Activated naive CD8-positive, alpha-beta T cell treated with anti-CD3 and anti-CD28 coated beads for 36 hours (primary cell): Measurements from ENCODE around the gene KARS1. TPM values are rescaled to one million over a fixed set of nuclear protein-coding genes. Genes with fewer than 3 reads are reported as not detected.
A peak's percentile ranks its signal among the peaks of the same experiment; 100 is the strongest.

Experiments
- DNase-seq: peaks from one replicate; pipeline ENCODE4 v3.0.0; 2021
- H3K27ac Mint-ChIP-seq: one replicate; pipeline ENCODE4 v1.8.0; 2022; ENCODE audit warnings: mild to moderate bottlenecking, moderate library complexity, mixed read lengths
- H3K27me3 Mint-ChIP-seq: one replicate; pipeline ENCODE4 v1.8.0; 2022; ENCODE audit warnings: mild to moderate bottlenecking, mixed read lengths
- H3K36me3 Mint-ChIP-seq: one replicate; pipeline ENCODE4 v1.8.0; 2021; ENCODE audit warnings: mild to moderate bottlenecking, mixed read lengths
- H3K4me1 Mint-ChIP-seq: one replicate; pipeline ENCODE4 v1.8.0; 2021; ENCODE audit warnings: mixed read lengths
- H3K4me3 Mint-ChIP-seq: one replicate; pipeline ENCODE4 v1.8.0; 2022; ENCODE audit warnings: mild to moderate bottlenecking, moderate library complexity, mixed read lengths
- H3K9me3 Mint-ChIP-seq: one replicate; pipeline ENCODE4 v1.8.0; 2022; ENCODE audit warnings: mixed read lengths
- total RNA-seq, 2 experiments: library from RNA; stranded (reverse); gene quantifications; one replicate each; pipeline ENCODE4 v1.2.3, GENCODE V29; 2021

KARS1 gene
- total RNA-seq, 2 experiments from 2014 or later = 347 to 366 TPM

GRCh38 chr16:75640598-75640997 lies 6.9 kb downstream of the KARS1 start:
- Mint-ChIP-seq H3K9me3 (no peaks in the 10 kb centered on the region), H3K36me3 (peaks cover 42% of the 10 kb centered on the region), H3K4me1 (peaks cover 22% of the 10 kb centered on the region), H3K27ac (no peak overlapping the region), H3K27me3 (no peaks in the 10 kb centered on the region), H3K4me3 (no peak overlapping the region)
- no peak for DNase-seq

- Mint-ChIP-seq H3K4me3 (no peak overlapping the region), H3K4me1 (peaks cover 3% of the 10 kb centered on the region), H3K9me3 (no peaks in the 10 kb centered on the region), H3K36me3 (peaks cover 57% of the 10 kb centered on the region), H3K27me3 (no peaks in the 10 kb centered on the region), H3K27ac (no peak overlapping the region)
- no peak for DNase-seq
These were observed 12.4 kb downstream of the KARS1 start for GRCh38 chr16:75635036-75635435.

GRCh38 chr16:75632857-75633256 lies 14.6 kb downstream of the KARS1 start:
- no peak overlapping the region for H3K4me3 Mint-ChIP-seq
- no peaks in the 10 kb centered on the region for H3K9me3 Mint-ChIP-seq
- H3K36me3 Mint-ChIP-seq = peaks cover 64% of the 10 kb centered on the region
- no peak for DNase-seq
- no peaks in the 10 kb centered on the region for H3K27me3 Mint-ChIP-seq
- H3K4me1 Mint-ChIP-seq = peaks cover 10% of the 10 kb centered on the region
- H3K27ac Mint-ChIP-seq = no peak overlapping the region

GRCh38 chr16:75630052-75630451 lies 17.4 kb downstream of the KARS1 start:
- H3K36me3 Mint-ChIP-seq = peaks cover 63% of the 10 kb centered on the region
- no peaks in the 10 kb centered on the region for H3K27me3 Mint-ChIP-seq

GRCh38 chr16:75629132-75629531 lies 18.3 kb downstream of the KARS1 start:
- H3K27ac Mint-ChIP-seq = peak overlapping the region; percentile 4
- peaks cover 69% of the 10 kb centered on the region for H3K36me3 Mint-ChIP-seq
- no peaks in the 10 kb centered on the region for H3K9me3 Mint-ChIP-seq
- no peak overlapping the region for H3K4me3 Mint-ChIP-seq
- H3K27me3 Mint-ChIP-seq = no peaks in the 10 kb centered on the region
- no peak for DNase-seq
- peaks cover 12% of the 10 kb centered on the region for H3K4me1 Mint-ChIP-seq

More at GRCh38 chr16:75630052-75630451, 17.4 kb downstream of the KARS1 start:
- Mint-ChIP-seq H3K27ac (no peak overlapping the region), H3K4me3 (no peak overlapping the region), H3K9me3 (no peaks in the 10 kb centered on the region), H3K4me1 (peaks cover 12% of the 10 kb centered on the region)
- DNase-seq = no peak

GRCh38 chr16:75628351-75628750 lies 19.1 kb downstream of the KARS1 start:
- no peak for DNase-seq
- Mint-ChIP-seq H3K4me1 (peaks cover 14% of the 10 kb centered on the region), H3K4me3 (no peak overlapping the region), H3K36me3 (peaks cover 63% of the 10 kb centered on the region), H3K27me3 (no peaks in the 10 kb centered on the region), H3K9me3 (no peaks in the 10 kb centered on the region), H3K27ac (peak overlapping the region; percentile 22)

GRCh38 chr16:75627851-75628250 lies 19.6 kb downstream of the KARS1 start:
- peaks cover 14% of the 10 kb centered on the region for H3K4me1 Mint-ChIP-seq
- H3K9me3 Mint-ChIP-seq = no peaks in the 10 kb centered on the region
- no peaks in the 10 kb centered on the region for H3K27me3 Mint-ChIP-seq
- peak overlapping the region; percentile 22 for H3K27ac Mint-ChIP-seq
- DNase-seq = no peak
- H3K36me3 Mint-ChIP-seq = peaks cover 63% of the 10 kb centered on the region
- H3K4me3 Mint-ChIP-seq = no peak overlapping the region

- Mint-ChIP-seq H3K4me3 (no peak overlapping the region), H3K27ac (peak overlapping the region; percentile 14), H3K4me1 (peaks cover 21% of the 10 kb centered on the region), H3K36me3 (peaks cover 59% of the 10 kb centered on the region), H3K9me3 (no peaks in the 10 kb centered on the region), H3K27me3 (no peaks in the 10 kb centered on the region)
- no peak for DNase-seq
These were observed 20.7 kb downstream of the KARS1 start for GRCh38 chr16:75626806-75627205.

GRCh38 chr16:75624921-75625334 lies 22.5 kb downstream of the KARS1 start:
- no peak for DNase-seq
- H3K4me3 Mint-ChIP-seq = no peak overlapping the region
- H3K27me3 Mint-ChIP-seq = no peaks in the 10 kb centered on the region
- H3K4me1 Mint-ChIP-seq = peaks cover 37% of the 10 kb centered on the region
- H3K27ac Mint-ChIP-seq = peak overlapping the region; percentile 21
- H3K36me3 Mint-ChIP-seq = peaks cover 60% of the 10 kb centered on the region
- H3K9me3 Mint-ChIP-seq = no peaks in the 10 kb centered on the region

- Mint-ChIP-seq H3K27me3 (no peaks in the 10 kb centered on the region), H3K36me3 (peaks cover 51% of the 10 kb centered on the region), H3K27ac (peak within 1 kb of the TSS; percentile 96), H3K9me3 (no peaks in the 10 kb centered on the region), H3K4me1 (peaks cover 32% of the 10 kb centered on the region), H3K4me3 (peak within 1 kb of the TSS; percentile 95)
- DNase-seq = peak; percentile 96
These were observed 24.5 kb downstream of the KARS1 start, which contains the start of gene ADAT1 for GRCh38 chr16:75622761-75623605. Gene ADAT1, minus strand, starts transcription at chr16:75623281. Its CDS starts 2,482 bp downstream, at chr16:75620799.

GRCh38 chr16:75621170-75621477 lies 26.3 kb downstream of the KARS1 start:
- Mint-ChIP-seq H3K4me3 (peak overlapping the region; percentile 95), H3K36me3 (peaks cover 49% of the 10 kb centered on the region), H3K27ac (no peak overlapping the region), H3K9me3 (no peaks in the 10 kb centered on the region), H3K27me3 (no peaks in the 10 kb centered on the region), H3K4me1 (peaks cover 28% of the 10 kb centered on the region)
- DNase-seq = no peak

- Mint-ChIP-seq H3K36me3 (peaks cover 46% of the 10 kb centered on the region), H3K27me3 (no peaks in the 10 kb centered on the region), H3K27ac (peak overlapping the region; percentile 26), H3K4me1 (peaks cover 28% of the 10 kb centered on the region), H3K4me3 (peak overlapping the region; percentile 1), H3K9me3 (no peaks in the 10 kb centered on the region)
- DNase-seq = no peak
These were observed 26.9 kb downstream of the KARS1 start for GRCh38 chr16:75620326-75621169.

GRCh38 chr16:75618780-75619179 lies 28.7 kb downstream of the KARS1 start:
- Mint-ChIP-seq H3K4me1 (peaks cover 31% of the 10 kb centered on the region), H3K36me3 (peaks cover 40% of the 10 kb centered on the region), H3K9me3 (no peaks in the 10 kb centered on the region), H3K27ac (peak overlapping the region; percentile 48), H3K4me3 (no peak overlapping the region), H3K27me3 (no peaks in the 10 kb centered on the region)
- DNase-seq = no peak

GRCh38 chr16:75617121-75617520 lies 30.3 kb downstream of the KARS1 start:
- Mint-ChIP-seq H3K4me3 (no peak overlapping the region), H3K27ac (peak overlapping the region; percentile 8), H3K27me3 (no peaks in the 10 kb centered on the region), H3K9me3 (no peaks in the 10 kb centered on the region), H3K4me1 (peaks cover 25% of the 10 kb centered on the region), H3K36me3 (peaks cover 41% of the 10 kb centered on the region)
- DNase-seq = no peak

GRCh38 chr16:75616521-75617010 lies 30.9 kb downstream of the KARS1 start:
- Mint-ChIP-seq H3K4me3 (no peak overlapping the region), H3K9me3 (no peaks in the 10 kb centered on the region), H3K4me1 (peaks cover 19% of the 10 kb centered on the region), H3K27ac (no peak overlapping the region), H3K36me3 (peaks cover 38% of the 10 kb centered on the region), H3K27me3 (no peaks in the 10 kb centered on the region)
- DNase-seq = no peak
